Anterior cingulate cortex (tissue), 58 donors: Measurements from ENCODE around the gene THOC7.

Experiments used
- DNase-seq, 58 donors: peaks; one replicate each; lab custom pipeline; 2025; lab: John Stamatoyannopoulos, UW

The THOC7 gene

GRCh38 chr3:63847718-63848450, 15.7 kb downstream of the THOC7 start:
- no peak for DNase-seq

DNA sequence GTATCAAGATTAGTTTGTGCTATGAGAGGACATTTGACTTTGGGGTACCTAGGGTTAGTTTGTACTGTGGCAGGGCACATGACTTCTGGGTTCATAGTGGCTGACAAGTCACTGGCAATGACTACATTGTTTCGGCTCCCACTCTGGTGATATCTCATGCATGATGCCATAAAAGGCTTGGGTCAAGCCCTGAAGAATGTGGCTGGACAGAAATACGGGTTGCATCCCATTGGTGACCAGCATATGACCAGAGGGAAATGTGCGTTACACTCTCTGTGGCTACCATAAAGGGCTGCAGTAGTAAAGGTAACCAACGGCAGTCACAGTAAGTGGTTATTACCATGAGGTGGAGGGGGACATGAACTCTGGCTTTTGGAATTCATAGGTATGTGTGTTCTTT, 18.4 kb downstream of the THOC7 start:
- DNase-seq: no peak

DNA sequence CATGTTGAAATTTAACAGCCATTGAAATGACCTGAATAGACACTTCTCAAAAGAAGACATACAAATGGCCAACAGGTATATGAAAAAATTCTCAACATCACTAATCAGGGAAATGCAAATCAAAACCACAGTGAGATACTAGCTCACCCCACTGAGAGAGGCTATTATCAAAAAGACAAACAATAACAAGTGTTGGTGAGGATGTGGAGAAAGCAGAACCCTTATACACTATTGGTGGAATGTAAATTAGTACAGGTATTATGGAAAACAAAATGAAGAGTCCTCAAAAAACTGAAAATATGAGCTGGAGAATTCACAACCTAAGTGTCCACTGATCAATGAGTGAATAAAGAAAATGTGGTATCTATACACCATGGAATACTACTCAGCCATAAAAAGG, 21.5 kb downstream of the THOC7 start:
- DNase-seq: no peak

DNA sequence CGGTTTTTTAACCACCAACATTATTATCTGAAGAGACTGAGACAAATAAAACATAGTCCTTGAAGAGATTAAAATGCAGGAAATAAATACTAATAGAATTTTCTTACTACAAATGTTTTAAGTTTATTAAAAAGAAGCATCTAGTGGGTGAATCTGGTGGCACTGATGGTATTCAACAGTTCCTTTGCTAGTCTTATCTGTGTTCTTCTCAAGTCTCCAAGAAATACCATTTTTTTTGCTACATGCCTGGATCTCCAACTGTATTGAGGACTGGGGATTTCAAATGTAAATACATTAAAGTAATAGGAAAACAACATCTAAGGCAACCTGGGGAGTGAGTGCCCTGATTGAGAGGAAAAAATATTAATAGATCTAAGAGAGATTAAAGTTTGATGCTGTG, 21.9 kb downstream of the THOC7 start:
- DNase-seq: no peak

- DNase-seq: no peak
Observed at GRCh38 chr3:63832395-63832794, 31.2 kb downstream of the THOC7 start.

DNA sequence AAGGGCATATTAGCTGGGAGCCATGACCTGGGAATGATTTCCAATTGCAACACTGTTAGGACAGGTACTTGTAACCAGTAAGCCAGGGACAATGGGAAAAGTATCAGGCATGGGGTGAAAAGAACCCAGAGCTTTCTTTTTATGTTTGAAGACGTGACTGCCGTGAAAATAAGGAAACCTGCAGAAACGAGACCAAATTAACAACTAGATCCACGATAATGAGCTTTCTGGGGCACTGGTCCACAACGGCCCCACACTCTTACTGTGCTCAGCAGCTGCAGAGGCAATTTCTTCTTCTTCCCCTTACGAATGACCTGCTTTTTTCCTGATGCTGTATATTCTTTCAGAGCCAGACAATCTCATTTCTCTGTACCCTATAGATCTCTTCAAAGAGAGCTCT, 33.1 kb downstream of the THOC7 start:
- no peak for DNase-seq

DNA sequence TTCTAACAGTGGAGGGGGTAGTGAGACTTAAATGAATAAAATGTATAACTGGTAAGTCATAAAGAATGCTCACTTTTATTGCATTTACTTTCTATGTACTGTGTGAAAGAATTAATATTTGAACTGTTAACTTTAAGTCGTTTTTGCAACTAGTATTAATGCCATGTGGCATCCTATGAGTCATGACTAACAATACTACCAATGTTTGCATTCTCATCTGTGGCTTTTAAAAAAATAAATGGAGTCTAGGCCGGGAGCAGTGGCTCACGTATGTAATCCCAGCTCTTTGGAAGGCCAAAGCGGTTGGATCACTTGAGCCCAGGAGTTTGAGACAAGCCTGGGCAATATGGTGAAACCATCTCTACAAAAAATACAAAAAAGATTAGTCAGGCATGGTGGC, 39.3 kb downstream of the THOC7 start:
- no peak for DNase-seq

GRCh38 chr3:63819151-63819398, 44.5 kb downstream of the THOC7 start, which contains the start of gene C3orf49:
Gene C3orf49 (plus strand): TSS chr3:63819299. CDS start chr3:63819472, 173 bp downstream.
- no peak for DNase-seq

DNA sequence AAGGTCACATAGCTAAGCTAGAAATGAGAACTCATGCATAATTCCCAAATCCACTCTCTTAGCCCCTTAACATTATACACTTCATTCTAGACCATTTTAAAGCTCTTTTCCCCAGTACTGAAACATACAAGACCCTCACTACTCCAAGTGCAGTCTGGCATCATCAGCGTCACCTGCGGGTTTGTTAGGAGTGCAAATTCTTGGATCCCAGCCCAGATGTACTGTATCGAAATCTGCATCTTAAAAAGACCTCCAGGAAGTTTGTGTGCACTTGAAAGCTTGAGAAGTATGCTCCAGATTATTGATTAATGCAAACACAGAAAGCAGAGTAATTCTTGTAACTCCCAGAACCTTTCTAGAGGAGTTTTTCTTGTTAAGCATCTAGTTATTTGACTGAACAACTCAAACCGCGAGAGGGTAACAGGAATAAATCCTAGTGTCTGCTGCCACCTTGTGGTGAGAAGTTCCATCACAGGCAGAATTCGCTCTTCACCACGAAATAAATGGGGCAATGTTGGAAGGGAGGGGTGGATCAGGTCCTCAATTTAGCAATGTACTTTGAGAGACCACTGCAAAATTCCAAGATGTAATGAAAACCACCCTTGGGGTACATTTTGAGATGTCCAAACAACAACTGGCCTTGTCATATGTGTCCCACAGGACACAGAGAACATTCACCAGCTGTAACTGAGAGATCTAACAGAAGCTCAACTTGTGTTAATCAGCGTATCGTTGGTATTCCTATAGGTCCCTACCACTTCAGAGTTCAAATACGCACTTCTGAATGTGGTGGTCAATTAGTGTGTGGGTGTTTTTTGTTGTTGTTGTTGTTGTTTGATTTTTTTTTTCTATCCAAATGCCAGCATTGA, 45.1 kb downstream of the THOC7 start:
- DNase-seq: peak in 49 of 58 donors; percentile 1 to 70 (median 27)

DNA sequence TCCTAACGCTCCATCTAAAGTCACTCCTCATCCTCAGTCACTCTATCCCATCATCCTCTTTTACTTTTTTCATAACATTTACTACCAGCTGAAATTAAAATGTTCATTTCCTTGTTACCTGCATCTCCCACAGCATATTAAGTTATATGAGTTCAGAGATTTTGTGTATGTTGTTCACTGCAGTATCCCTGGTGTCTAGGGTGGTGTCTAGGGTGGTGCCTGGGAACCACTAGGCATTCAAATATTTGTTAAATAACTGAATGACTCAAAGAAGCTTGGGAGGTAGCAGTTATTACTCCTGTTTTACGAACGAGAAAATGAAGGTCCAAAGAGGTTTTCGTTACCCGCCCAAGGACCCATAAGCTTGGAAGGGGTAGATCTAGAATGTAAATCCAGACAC, 46.4 kb downstream of the THOC7 start:
- DNase-seq: no peak

GRCh38 chr3:63814237-63814636, 49.4 kb downstream of the THOC7 start:
- DNase-seq: no peak

- no peak for DNase-seq
Observed at GRCh38 chr3:63809607-63810006, 54.0 kb downstream of the THOC7 start.

GRCh38 chr3:63808633-63809032, 55.0 kb downstream of the THOC7 start:
- no peak for DNase-seq

- no peak for DNase-seq
Observed at GRCh38 chr3:63807961-63808565, 55.5 kb downstream of the THOC7 start.

DNA sequence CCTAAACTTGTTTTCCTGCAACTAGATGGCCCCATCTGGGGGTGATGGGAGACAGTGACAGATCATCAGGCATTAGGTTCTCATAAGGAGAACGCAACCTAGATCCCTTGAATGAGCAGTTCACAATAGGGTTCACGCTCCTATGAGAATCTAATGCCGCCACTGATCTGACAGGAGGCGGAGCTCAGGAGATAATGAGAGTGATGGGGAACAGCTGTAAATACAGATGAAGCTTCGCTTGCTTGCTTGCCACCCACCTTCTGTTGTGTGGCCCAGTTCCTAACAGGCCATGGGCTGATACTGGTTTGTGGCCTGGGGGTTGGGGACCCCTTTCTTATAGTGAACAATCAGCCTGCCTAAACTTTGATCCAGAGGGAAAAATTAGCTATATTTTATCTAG, 59.7 kb downstream of the THOC7 start:
- no peak for DNase-seq

- DNase-seq: no peak
Observed at GRCh38 chr3:63800097-63800496, 63.5 kb downstream of the THOC7 start.

DNA sequence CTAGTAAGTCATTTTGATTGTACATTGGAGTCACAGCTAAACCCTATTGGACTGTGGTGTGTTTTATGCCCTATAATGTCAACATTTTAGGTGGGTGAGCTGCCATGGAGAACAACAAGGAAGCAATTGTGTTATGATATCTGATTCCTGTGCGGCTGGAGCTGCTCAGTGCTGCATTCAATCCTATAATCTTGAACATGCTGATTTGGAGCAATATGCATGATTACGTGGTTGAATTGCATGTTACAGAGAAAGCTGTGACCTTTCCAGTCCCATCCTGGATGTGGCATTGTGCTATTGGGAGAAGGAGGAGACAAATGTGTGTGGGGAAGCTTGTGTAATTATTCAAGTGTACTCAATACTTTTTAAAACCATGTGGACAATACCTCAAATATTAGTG, 64.7 kb downstream of the THOC7 start:
- no peak for DNase-seq

GRCh38 chr3:63798544-63798943, 65.1 kb downstream of the THOC7 start:
- no peak for DNase-seq

DNA sequence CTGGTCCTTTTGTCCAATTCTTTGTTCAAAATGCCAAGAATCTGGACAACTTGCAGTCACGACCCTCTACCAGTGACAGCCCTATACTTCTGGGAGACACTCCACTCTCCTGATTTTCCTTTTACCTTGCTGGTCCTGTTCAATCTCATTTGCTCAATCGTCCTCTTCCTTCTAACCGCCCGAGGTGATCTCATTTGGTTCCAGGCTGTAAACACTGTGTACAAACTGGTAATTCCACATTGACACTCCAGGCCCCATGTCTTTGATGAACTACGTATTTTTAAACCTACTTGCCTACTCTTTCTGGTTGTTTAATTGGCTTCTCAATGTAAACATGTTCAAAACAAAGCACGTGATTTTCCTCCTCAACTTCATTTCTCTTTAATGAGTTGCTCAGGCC, 68.2 kb downstream of the THOC7 start:
- DNase-seq: no peak

DNA sequence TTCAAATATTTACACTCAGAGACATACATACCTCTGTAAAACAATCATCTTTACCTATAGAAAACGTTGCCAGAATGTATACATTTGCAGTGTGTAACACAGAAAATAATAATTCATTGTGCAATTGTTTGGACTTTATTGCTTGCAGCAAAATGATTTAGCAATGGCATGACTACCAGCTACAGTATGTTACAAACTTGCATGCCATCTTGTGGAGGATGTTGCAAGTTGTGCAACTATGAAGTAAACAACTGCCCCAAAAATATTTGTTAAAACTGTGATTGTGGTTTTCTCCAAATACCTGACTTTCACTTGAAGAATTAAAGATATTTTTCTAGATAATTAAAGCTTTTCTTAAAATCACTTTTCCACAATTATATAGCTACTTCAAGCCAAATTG, 71.6 kb downstream of the THOC7 start:
- DNase-seq: peak in 6 of 58 donors; percentile 0 to 8 (median 2)
